Activated CD4-positive, CD25-positive, alpha-beta regulatory T cell treated with anti-CD3 and anti-CD28 coated beads, Interleukin-2, amount 50 U/mL, for 24 hours (primary cell): ENCODE data around the gene CACNA1F.

Source experiments
- ATAC-seq, 2 donors: fragments of 150-1000 bp; cut with Tn5 transposase; one replicate each; pipeline ENCODE4 v1.10.0; 2021; ENCODE audit warnings: mild to moderate bottlenecking in 1 of 2, moderate library complexity in 1 of 2

Gene CACNA1F

GRCh38 chrX:49193542-49193964 lies 39.6 kb downstream of the CACNA1F start:
- no peak for ATAC-seq

DNA sequence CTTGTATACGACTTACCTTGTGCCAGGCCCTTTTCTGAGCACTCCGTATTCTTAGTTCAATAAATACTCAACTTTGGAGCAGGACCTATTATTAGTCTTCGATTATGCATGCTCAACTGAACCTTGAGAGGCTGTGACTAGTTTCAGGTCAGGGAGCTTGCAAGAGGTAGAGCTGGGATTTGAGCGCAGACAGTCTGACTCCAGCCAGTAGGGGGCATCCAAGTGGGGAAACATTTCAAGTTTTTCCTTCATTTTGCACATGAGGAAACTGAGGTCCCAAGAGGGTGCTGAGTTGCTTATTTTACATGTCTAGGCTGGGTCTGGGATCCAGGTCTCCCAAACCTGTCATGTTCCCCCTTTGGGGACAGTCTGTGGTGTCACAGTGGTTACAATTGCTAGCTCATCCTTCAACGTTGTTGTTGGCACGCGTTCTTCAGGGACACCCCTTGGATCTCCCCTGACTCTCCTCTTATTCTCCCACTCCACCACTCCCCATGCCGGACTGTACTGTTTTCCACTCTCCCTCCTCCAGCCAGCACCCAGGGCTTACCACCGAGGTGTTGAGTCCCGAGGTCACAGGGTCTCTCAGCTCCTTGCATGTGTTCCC lies 40.3 kb downstream of the CACNA1F start:
- no peak for ATAC-seq

- peak; percentile 1 to 5 for ATAC-seq
Measured at GRCh38 chrX:49191574-49192011, 41.5 kb downstream of the CACNA1F start.

DNA sequence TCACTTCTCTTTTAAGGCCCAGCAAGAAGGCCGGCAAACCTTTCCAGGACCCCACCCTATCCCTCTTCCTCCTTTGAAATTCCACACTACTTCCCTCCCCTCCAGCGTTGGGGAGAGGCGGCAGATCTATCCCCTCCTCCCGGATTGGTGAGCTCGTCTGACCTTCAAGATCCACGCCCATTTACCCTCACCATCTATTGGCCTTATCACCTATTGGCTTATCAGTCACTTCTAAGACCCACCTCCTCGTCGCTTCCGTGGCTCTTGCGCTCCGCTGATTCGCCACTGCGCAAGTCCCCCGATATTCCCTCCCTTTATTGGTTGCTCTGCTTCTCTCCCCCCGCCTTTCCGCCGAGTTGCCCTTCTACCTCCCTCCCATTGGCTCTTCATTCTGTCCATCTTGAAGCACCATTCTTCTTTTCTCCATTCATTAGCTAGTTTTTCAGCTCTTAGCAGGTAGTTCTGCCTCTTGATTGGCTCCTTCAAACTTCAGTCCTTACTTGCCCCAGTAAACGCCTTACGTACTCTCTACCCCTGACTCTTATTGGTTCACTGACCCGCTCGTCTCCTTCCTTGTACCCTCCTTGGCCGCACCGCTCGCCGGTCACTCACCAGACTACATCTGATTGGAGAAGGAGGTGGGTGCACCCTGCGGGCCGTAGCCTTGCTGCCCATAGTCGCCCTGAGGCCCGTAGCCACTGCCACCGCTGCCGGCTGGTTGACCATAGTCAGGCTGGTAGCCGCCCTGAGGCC lies 42.1 kb downstream of the CACNA1F start:
- ATAC-seq = peak; percentile 92 to 94

DNA sequence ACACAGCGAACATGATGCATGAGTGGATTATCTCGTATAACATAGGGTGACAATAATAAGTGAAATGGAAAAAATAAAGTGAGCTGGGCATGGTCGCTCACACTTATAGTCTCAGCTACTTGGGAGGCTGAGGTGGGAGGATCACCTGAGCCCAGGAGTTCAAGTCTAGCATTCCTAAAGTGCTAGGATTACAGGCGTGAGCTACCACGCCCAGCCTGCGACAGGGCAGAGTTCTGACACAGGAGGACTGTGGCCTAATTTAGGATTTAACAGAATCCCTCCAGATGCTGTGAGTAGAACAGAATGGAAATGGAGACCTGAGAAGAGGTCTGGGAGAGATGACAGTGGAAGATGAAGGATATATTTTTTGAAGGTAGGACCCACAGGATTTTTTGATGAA lies 43.5 kb downstream of the CACNA1F start:
- no peak for ATAC-seq

DNA sequence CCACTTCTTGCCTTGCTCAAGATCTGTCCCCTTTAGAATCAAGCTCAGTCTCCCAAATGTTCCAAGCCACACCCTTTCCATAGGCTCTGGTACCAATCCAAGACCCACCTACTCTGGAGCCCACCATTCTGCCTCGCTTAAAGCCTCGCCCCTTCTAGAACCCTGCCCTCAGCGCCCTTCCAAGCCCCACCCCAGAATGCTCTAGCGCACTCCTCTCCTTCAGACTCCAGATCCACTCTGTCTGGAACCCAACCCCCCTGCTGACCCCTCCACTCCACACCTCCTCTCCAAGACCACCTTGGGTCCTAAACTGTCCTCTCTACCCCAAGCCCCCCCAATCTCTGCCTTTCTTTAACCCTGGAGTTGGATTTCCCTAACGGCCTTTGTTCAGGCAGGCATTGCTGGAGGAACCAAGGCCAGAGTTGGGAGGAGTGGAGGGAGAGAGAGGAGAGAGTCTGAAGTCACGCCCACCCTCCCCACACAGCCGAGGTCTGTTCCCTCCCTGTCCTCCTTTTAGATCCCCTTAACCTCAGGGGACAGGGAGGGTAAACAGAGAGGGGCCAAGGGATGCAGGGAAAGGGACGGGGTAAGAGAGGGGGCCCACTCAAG lies 44.6 kb downstream of the CACNA1F start:
- no peak for ATAC-seq

DNA sequence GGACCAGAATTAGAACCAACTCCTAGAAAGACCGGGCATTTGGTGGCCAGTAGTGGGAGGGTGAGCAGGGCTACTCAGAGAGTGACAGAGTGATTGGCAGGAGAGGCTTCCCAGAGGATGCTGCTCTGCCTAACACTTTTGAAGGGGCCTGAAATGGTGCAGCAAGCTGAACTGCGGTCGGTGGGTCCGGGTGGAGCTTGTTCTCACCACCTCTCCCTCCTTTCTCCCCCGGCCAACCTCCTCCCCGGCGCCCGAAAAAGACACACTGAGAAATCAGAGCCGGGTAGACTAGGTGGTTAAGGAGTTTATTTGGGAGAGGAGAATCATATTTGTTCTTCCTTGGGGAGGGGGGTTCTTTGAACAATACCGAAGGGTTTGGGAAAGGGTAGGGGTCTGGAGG lies 45.6 kb downstream of the CACNA1F start:
- no peak for ATAC-seq

- ATAC-seq = no peak
Measured at GRCh38 chrX:49187028-49187394, 46.1 kb downstream of the CACNA1F start.

GRCh38 chrX:49186125-49187027 lies 46.8 kb downstream of the CACNA1F start, which contains the start of gene PRICKLE3:
PRICKLE3 (minus strand) TSS chrX:49186373; CDS start chrX:49186297, 76 bp downstream.
- peak in 1 of 2 donors; percentile 11 for ATAC-seq

DNA sequence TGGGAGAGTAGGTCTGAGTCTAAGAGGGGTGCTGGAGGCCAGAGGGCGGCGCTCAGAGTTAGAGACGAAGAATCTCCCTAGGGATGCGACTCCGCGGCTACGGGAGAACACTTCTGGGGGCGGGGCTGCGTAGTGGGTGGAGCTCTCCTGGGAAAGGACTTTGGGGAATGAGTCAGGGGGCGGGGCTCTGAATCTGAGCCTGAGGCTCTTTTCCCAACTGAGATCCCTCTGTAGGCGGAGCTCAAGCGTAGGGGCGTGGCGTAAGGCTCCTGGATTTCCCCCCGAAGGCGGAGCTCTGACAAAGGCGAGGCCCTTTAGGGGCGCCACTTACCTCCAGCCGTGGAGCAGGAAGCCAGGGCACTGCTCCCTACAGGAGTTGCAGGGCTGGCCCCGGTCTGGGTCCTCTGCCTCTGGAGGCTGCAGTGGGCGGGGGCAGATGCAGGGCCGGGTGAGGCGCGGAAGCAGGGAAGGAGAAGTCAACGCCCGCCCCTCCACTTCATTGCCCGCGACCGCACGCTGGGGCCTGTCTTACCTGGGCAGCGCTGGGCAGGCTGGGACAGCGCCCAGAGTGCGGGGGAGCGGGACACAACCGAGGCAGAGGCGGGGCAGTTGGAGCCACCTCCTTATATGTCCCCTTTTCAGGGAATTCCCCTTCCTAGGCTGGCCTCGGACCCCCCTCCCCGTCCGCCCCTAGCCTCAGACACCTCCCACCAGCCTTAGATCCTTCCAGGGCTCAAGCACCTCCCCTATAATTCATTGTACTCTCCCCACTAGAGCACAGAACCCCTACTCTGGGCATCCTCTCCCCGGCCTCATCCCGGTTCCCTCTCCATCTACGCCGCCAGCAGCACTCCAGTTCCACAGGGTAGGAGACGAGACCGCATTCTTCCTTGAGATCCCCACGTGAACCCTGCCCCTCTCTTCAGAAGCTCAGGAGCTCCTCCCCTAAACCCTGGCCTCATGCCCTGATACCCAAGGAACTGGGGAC lies 48.6 kb downstream of the CACNA1F start:
- peak; percentile 51 to 52 for ATAC-seq

DNA sequence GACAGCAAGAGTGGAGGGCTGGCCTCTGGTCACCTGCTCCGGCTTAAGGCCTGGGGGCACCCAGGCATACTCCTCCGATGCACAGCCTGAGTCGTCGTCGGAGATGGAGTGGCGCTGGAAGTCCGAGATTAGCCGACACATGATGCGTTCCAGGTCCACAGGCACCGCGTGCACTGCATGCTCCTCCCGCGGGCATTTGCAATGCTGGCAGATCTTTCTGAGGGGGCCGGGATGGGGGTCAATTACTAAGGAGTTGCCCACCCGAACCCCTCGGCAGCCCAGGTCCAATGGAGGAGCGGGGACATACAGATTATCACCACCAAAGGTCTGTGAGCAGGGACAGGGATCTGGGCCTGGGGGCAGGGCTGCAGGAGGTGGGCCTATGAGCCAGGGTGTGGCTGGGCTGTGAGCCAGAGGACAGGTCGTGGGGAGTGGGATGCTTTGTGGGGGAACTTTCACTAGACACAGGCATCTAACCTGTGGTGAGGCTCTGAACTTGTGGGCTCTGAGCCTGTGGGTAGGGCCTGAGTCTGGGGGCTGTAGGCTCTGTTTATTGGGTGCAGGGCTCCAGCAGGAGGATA lies 49.3 kb downstream of the CACNA1F start:
- no peak for ATAC-seq

- ATAC-seq = no peak
Measured at GRCh38 chrX:49179358-49179757, 53.8 kb downstream of the CACNA1F start.

DNA sequence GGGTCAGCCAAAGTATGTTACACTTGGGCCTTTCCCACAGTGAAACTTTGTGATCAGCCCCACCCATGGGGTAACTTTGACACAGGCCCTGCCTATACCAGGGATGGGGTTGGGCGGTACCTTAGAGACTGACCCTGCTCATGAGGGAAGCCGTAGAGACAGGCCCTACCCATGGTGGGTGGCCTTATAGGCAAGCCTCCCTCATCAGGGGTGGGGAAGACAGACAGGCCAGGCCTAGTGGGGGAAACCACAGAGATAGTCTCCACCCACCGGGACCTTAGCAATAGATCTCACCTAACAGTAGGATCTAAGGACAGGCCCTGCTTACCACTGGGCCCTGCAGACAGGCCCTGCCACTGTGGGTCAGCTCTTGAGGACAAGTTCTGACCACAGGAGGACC lies 54.6 kb downstream of the CACNA1F start:
- ATAC-seq = no peak

DNA sequence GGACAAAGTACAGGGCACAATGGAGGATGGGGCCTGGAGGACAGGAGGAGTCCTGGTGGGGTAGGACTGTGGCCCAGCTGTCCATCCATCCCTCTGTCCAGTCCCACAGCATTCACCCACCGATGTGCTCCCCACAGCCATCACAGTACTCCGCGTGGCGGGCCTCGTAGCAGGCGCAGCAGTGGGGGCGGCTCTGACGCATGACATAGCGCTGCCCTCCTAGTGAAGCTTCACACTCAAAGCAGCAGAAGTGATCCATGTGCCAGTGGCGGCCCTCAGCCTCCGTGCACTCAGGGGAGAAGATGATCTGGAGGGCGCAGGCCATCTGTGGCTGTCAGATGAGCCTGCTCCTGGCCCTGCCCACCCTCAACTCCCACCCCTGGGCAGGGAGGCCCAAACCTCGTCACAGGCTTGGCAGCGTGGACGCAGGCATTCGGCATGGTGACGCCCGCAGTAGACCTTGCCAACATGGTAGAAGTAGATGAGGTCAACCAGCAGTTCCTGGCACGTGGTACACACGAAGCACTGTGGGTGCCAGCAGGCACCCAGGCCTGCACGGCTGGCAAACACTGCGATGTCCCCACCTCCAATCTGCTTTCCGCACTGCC lies 55.2 kb downstream of the CACNA1F start:
- ATAC-seq = no peak

DNA sequence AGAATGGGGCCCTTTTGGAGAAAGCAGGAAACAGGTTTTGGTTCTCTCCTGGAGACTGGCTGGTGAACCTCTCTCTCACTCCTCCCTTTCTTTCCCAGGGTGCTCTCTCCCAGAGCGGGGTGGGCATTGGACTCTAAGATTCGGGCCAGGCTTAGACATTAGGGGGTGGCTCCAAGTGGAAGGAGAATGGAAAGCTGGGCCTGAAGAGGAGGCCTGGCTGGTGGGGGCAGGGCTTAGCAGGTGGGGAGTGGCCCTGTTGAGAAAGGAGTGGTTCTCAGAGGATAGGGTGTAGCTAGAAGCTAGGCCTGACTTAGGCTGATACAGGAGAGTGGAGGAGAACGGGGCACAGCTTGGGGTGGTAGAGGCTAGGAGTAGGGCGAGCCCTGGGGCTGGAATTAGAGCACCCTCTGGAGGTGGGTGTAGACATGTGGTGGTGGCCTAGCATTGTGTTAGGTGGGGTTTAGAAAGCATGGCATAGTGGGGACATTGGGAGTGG lies 55.8 kb downstream of the CACNA1F start:
- peak in 1 of 2 donors; percentile 46 for ATAC-seq

- no peak for ATAC-seq
Measured at GRCh38 chrX:49176421-49177326, 56.5 kb downstream of the CACNA1F start.

DNA sequence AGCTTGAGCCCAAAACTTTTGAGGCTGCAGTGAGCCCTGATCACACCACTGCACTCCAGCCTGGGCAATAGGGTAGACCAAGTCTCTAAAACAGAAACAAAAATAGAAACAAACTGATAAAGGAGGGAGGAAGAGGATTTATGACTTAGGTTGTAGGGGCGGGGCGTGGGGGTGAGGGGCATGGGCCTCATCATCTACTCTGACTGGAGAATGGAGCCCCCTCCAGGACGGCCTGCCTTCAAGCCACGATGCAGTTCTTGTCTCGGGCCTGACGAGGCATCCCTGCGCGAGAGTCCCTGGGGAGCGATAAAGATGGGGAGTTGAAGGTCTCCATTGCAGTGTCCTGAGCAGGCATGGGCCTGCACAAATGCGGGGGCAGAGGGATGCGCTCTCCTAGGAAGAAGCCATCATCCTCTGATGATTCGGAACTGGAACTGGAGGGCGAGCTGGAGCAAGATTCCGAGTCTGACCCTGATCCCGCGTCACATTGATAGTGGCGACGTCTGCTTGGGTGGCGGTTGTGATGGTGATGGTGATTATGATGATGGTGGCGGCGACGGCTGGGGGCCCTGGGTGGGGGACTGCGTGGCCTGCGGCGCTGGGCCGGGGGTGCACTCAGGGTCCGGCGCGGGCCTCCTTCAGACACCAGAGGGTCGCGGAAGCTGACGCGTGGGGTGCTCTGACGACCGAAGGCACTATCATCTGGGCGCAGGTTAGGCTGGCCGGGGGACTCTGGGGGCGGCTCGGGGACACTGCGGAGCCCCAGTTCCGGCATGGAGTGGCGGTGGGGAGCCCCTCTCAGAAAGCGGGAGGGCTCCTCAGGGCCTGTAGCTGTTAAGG lies 57.5 kb downstream of the CACNA1F start:
- no peak for ATAC-seq

- ATAC-seq = no peak
Measured at GRCh38 chrX:49174723-49175122, 58.4 kb downstream of the CACNA1F start.
